ENCODE data around the gene PLA2G10.

GRCh38 chr16:14658063-14658462, 36.0 kb downstream of the PLA2G10 start:
- TF ChIP-seq CTCF (IDR thresholded peaks at IDR 0.05) (no peak), EZH2phosphoT487 (IDR thresholded peaks at IDR 0.05) (no peak), EZH2 (IDR thresholded peaks at IDR 0.05) (no peak)
